ENCODE data around the gene EOMES. TPM values are rescaled to one million over a fixed set of nuclear protein-coding genes. Genes with fewer than 3 reads are reported as not detected.

Gene EOMES
- total and polyA plus RNA-seq, 2 of the 4 experiments (the other 2 are of a cell fraction): not detected

DNA sequence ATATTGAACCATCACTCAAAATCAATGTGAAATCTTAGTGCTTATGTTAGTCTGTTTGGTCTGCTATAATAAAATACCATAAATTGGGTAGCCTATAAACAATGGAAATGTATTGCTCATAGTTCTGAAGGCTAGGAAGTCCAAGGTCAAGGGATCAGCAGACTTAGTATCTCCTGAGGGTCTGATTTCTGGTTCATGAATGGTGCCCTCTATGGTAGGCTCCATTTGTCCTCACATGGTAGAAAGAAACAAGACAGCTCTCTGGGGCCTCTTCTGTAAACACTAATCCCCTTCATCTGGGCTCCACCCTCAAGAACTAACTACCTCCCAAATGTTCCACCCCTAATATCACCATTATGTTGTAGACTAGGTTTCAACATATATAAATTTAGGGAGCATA is 15.0 kb upstream of the EOMES start:
- Histone ChIP-seq H2AK9ac (replicated peaks; ENCODE audit: low read depth, low read length, poor library complexity) (no peak overlapping the region), H2BK5ac (ENCODE audit: low read depth, low read length, poor library complexity, severe bottlenecking) (no peak overlapping the region), H3K4ac (ENCODE audit: low read depth, low read length) (no peak overlapping the region), H3K9me1 (ENCODE audit: insufficient read depth, low read length) (no peaks in the 10 kb centered on the region), H3K36me3 (ENCODE audit: control insufficient read depth, insufficient read depth, low read length) (no peaks in the 10 kb centered on the region), H2BK15ac (ENCODE audit: low read depth, low read length) (no peak overlapping the region), H3K4me3 (ENCODE audit: insufficient read depth, low read depth, low read length) (no peak overlapping the region), H4K20me1 (ENCODE audit: insufficient read depth, low read length) (no peaks in the 10 kb centered on the region), H3K56ac (ENCODE audit: extremely low read depth, insufficient read depth, low read length) (no peak overlapping the region), H3K23ac (ENCODE audit: low read depth, low read length) (no peak overlapping the region), H2AK5ac (ENCODE audit: low read depth, low read length) (no peak overlapping the region), H3K27ac (ENCODE audit: insufficient read depth, low read length) (no peak overlapping the region), H3K4me1 (ENCODE audit: control insufficient read depth, insufficient read depth, low read length) (no peaks in the 10 kb centered on the region), H3K14ac (replicated peaks; ENCODE audit: low read depth, low read length) (no peak overlapping the region), H3K79me1 (ENCODE audit: low read depth in 1 of 2, low read length in 2 of 2) (no peaks in the 10 kb centered on the region), H3K9ac (ENCODE audit: low read depth, low read length) (no peak overlapping the region), H2AFZ (replicated peaks; ENCODE audit: low read length, poor library complexity) (no peak overlapping the region), H3K27me3 (ENCODE audit: control insufficient read depth, insufficient read depth, low read length) (peaks cover 7% of the 10 kb centered on the region), H3K18ac (ENCODE audit: low read depth, low read length) (no peak overlapping the region), H3K9me3 (ENCODE audit: control insufficient read depth, insufficient read depth, low read length) (no peaks in the 10 kb centered on the region), H4K91ac (ENCODE audit: insufficient read depth, low read depth, low read length) (no peak overlapping the region), H4K8ac (ENCODE audit: low read depth in 2 of 2, low read length in 2 of 2) (no peak overlapping the region), H2BK20ac (ENCODE audit: low read depth, low read length) (no peak overlapping the region), H2BK120ac (ENCODE audit: low read depth, low read length) (no peak overlapping the region), H4K5ac (ENCODE audit: low read depth, low read length) (no peak overlapping the region), H3K4me2 (ENCODE audit: low read depth, low read length) (no peak overlapping the region)
- POLR2A ChIA-PET (ENCODE audit: unreplicated experiment): no interaction called here
- DNase-seq (no peak), ATAC-seq (ENCODE audit: low read depth) (no peak)
- TF ChIP-seq FOS (IDR thresholded peaks at IDR 0.05; ENCODE audit: low read depth, low read length) (no peak), MAZ (IDR thresholded peaks at IDR 0.05; ENCODE audit: borderline replicate concordance, low read depth, low read length) (no peak), CEBPB (IDR thresholded peaks at IDR 0.05; ENCODE audit: low read depth, low read length) (no peak), ELK1 (IDR thresholded peaks at IDR 0.05; ENCODE audit: borderline replicate concordance, low read depth, low read length) (no peak), SMC3 (IDR thresholded peaks at IDR 0.05; ENCODE audit: low read depth, low read length) (no peak), NFE2L2 (IDR thresholded peaks at IDR 0.05; ENCODE audit: low read depth, low read length) (no peak), MXI1 (IDR thresholded peaks at IDR 0.05; ENCODE audit: borderline replicate concordance, low read depth, low read length) (no peak), RAD21 (IDR thresholded peaks at IDR 0.05; ENCODE audit: low read length) (no peak), MAFK (IDR thresholded peaks at IDR 0.05; ENCODE audit: low read depth, low read length) (no peak), CHD1 (IDR thresholded peaks at IDR 0.05; ENCODE audit: low read depth, low read length) (no peak), BHLHE40 (IDR thresholded peaks at IDR 0.05; ENCODE audit: low read depth, low read length) (no peak), POLR2A (IDR thresholded peaks at IDR 0.05; ENCODE audit: low read depth, low read length) (no peak)
- TF ChIP-seq, protein P1, sequence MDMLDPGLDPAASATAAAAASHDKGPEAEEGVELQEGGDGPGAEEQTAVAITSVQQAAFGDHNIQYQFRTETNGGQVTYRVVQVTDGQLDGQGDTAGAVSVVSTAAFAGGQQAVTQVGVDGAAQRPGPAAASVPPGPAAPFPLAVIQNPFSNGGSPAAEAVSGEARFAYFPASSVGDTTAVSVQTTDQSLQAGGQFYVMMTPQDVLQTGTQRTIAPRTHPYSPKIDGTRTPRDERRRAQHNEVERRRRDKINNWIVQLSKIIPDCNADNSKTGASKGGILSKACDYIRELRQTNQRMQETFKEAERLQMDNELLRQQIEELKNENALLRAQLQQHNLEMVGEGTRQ (IDR thresholded peaks at IDR 0.05; ENCODE audit: low read depth, low read length): no peak
- TF ChIP-seq, protein P2, sequence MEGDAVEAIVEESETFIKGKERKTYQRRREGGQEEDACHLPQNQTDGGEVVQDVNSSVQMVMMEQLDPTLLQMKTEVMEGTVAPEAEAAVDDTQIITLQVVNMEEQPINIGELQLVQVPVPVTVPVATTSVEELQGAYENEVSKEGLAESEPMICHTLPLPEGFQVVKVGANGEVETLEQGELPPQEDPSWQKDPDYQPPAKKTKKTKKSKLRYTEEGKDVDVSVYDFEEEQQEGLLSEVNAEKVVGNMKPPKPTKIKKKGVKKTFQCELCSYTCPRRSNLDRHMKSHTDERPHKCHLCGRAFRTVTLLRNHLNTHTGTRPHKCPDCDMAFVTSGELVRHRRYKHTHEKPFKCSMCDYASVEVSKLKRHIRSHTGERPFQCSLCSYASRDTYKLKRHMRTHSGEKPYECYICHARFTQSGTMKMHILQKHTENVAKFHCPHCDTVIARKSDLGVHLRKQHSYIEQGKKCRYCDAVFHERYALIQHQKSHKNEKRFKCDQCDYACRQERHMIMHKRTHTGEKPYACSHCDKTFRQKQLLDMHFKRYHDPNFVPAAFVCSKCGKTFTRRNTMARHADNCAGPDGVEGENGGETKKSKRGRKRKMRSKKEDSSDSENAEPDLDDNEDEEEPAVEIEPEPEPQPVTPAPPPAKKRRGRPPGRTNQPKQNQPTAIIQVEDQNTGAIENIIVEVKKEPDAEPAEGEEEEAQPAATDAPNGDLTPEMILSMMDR (conservative IDR thresholded peaks at IDR 0.05; ENCODE audit: low read depth, low read length): no peak
- BruUV-seq (replicated peaks): no TSS peak
- CTCF ChIA-PET: interaction anchor here (0.6 kb wide), 1 partner anchor 126 kb away, joined by 3 read pairs; no protein-coding TSS in a partner anchor
- intact Hi-C loops (cut with micrococcal nuclease): no loop called here
- in situ Hi-C loops (cut with MboI; ENCODE audit: low sequenced_read_pairs): no loop called here
- dilution Hi-C loops (cut with HindIII; ENCODE audit: low sequenced_read_pairs, unreplicated experiment): no loop called here
